ENCODE results near the gene CDKN2C.

DNA sequence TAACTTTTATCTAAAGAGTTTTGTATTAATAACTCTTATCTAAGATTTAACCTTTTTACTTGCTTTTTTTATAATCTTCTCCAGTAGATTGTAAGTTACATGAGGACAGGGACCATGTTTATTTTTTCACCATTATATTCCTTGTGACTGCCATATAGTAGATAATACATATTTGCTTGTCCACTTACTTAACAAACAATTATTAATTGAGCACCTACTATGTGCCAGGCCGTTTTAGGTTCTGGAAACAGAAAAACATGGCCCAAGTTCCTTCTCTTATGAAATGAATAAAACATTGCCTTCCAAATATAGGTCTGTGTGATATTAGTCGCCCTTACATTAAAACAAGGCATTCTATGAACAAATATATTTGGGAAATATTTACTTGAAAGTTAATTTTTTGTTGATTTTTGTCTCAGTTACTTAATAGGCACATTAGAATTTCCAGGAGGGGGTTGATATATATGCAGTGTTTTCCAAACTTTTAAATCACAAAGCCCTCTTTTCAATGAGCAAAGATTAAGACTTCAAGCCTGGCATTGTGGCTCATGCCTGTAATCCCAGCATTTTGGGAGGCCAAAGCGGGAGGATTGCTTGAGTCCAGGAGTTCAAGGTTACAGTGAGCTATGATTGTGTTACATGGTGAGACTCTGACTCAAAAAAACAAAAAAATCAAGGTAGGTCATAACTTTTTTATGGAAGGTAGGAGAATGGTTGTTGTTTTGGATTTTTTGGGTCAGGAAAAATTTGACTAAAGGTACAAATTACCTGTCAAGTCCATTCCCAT lies 22.7 kb downstream of the CDKN2C start:
- TF ChIP-seq CTCF (IDR thresholded peaks at IDR 0.05; ENCODE audit: low read depth, low read length): no peak
- no peak for TF ChIP-seq MYC (IDR thresholded peaks at IDR 0.05; ENCODE audit: low read depth, low read length)
- TF ChIP-seq POLR2A (IDR thresholded peaks at IDR 0.05; ENCODE audit: extremely low read depth, insufficient read length): no peak
